Activated CD8-positive, alpha-beta memory T cell treated with anti-CD3 and anti-CD28 coated beads, Interleukin-2, amount 10 ng/mL, durations not matched to agents 7 days and 5 days (primary cell): ENCODE results near the gene DYNLL1. TPM values are rescaled to one million over a fixed set of nuclear protein-coding genes. Genes with fewer than 3 reads are reported as not detected.

Source experiments
- total RNA-seq, 2 experiments: library from RNA; stranded (reverse); gene quantifications; one replicate each; pipeline ENCODE4 v1.2.3, GENCODE V29; 2021

DYNLL1 gene
- total RNA-seq, 2 experiments from 2014 or later: 190 to 264 TPM

Other genes starting within 250 kb of the DYNLL1 start
- gene PXN, start 230.4 kb upstream of the DYNLL1 start, total RNA-seq: 100 to 1,000 TPM in 1 of 2 experiments, 10 to 100 TPM in 1; 69.3 to 146 TPM
- 1,000 to 10,000 TPM in 1 of 2 experiments, 100 to 1,000 TPM in 1; 953 to 3,569 TPM for gene RNU4-2, start 204.2 kb upstream of the DYNLL1 start, total RNA-seq
- gene RNU4-1, start 202.9 kb upstream of the DYNLL1 start, total RNA-seq: 1,000 to 10,000 TPM in 1 of 2 experiments, 100 to 1,000 TPM in 1; 780 to 2,122 TPM
- 1 to 10 TPM; 2.4 to 3.0 TPM for gene SIRT4, start 193.8 kb upstream of the DYNLL1 start, total RNA-seq
- not detected for gene PLA2G1B, start 168.3 kb upstream of the DYNLL1 start, total RNA-seq
- under 1 TPM in 1 of 2 experiments, not detected in 1; 0.07 TPM for gene MSI1, start 126.9 kb upstream of the DYNLL1 start, total RNA-seq
- 100 to 1,000 TPM; 329 to 408 TPM for gene COX6A1, start 58.0 kb upstream of the DYNLL1 start, total RNA-seq
- gene TRIAP1, start 49.7 kb upstream of the DYNLL1 start, total RNA-seq: 10 to 100 TPM; 26.8 to 38.0 TPM
- 10 to 100 TPM; 25.3 to 32.7 TPM for gene GATC, start 49.7 kb upstream of the DYNLL1 start, total RNA-seq
- 100 to 1,000 TPM; 195 to 240 TPM for gene SRSF9, start 26.4 kb upstream of the DYNLL1 start, total RNA-seq
- gene COQ5, start 33.0 kb downstream of the DYNLL1 start, total RNA-seq: 10 to 100 TPM; 26.4 to 34.0 TPM
- gene RNF10, start 38.2 kb downstream of the DYNLL1 start, total RNA-seq: 100 to 1,000 TPM; 209 to 217 TPM
- 10 to 100 TPM; 63.1 to 65.1 TPM for gene POP5, start 85.3 kb downstream of the DYNLL1 start, total RNA-seq
- gene CABP1, start 144.5 kb downstream of the DYNLL1 start, total RNA-seq: not detected
- gene MLEC, start 191.0 kb downstream of the DYNLL1 start, total RNA-seq: 10 to 100 TPM; 74.5 to 96.2 TPM
- gene UNC119B, start 214.3 kb downstream of the DYNLL1 start, total RNA-seq: 10 to 100 TPM; 15.9 to 22.9 TPM
- 10 to 100 TPM; 14.6 to 17.6 TPM for gene ACADS, start 229.7 kb downstream of the DYNLL1 start, total RNA-seq